MM.1S (cell line): ENCODE results near the gene SLC49A3.
"Not testable (repeated sequence)": the region's sequence is repeated elsewhere in the genome, so short reads cannot be mapped to it uniquely, and the experiment has no call there.

ENCODE experiments used
- EZH2 ChIP-seq: fragments of 300-600 bp; sonication (generic); optimal IDR thresholded peaks from 2 replicates; pipeline ENCODE3; 2017; ENCODE audit warnings: low read depth, mild to moderate bottlenecking, antibody characterized with exemption, low read length, mixed read lengths
- EZH2phosphoT487 ChIP-seq: fragments of 300-600 bp; sonication (generic); IDR thresholded peaks from 2 replicates; pipeline ENCODE4 v1.6.1; 2018; ENCODE audit warnings: antibody characterized with exemption, low read length
- TF ChIP-seq, protein P1 (sequence below): fragments of 300-600 bp; sonication (generic); IDR thresholded peaks from 2 replicates; pipeline ENCODE4 v1.5.1; 2016; ENCODE audit warnings: antibody characterized with exemption, low read length, mixed read lengths

DNA sequence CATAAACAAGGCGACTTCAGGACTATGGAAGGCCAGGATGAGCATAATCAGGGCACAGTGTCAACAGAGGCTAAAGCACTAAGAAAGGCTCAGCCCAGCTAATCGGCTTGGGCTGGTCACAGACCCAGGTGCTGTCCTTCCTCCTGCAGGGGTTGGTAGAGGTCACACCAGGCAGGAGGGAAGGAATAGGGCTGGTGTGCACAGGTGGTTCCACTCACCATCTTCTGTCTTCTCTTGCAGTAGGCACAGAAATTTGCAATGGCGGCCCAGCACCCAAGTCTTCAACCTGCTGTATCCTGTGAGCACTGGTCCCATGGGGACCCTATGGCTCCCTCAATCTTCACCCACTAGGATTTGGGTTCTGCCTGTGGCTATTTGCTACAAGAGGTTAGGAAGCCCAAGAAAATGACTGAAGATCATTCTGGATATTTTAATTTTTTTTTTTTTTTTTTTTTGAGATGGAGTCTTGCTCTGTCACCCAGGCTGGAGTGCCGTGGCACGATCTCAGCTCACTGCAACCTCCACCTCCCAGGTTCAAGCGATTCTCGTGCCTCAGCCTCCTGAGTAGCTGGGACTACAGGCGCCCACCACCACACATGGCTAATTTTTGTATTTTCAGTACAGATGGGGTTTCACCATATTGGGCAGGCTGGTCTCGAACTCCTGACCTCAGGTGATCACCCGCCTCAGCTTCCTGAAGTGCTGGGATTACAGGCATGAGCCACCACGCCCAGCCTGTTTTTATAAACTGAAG, 19.0 kb downstream of the SLC49A3 start:
- TF ChIP-seq, protein P1, sequence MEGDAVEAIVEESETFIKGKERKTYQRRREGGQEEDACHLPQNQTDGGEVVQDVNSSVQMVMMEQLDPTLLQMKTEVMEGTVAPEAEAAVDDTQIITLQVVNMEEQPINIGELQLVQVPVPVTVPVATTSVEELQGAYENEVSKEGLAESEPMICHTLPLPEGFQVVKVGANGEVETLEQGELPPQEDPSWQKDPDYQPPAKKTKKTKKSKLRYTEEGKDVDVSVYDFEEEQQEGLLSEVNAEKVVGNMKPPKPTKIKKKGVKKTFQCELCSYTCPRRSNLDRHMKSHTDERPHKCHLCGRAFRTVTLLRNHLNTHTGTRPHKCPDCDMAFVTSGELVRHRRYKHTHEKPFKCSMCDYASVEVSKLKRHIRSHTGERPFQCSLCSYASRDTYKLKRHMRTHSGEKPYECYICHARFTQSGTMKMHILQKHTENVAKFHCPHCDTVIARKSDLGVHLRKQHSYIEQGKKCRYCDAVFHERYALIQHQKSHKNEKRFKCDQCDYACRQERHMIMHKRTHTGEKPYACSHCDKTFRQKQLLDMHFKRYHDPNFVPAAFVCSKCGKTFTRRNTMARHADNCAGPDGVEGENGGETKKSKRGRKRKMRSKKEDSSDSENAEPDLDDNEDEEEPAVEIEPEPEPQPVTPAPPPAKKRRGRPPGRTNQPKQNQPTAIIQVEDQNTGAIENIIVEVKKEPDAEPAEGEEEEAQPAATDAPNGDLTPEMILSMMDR: not testable (repeated sequence)
- not testable (repeated sequence) for TF ChIP-seq EZH2phosphoT487, EZH2
